HepG2 (cell line): ENCODE results near the gene SHC1. TPM values are rescaled to one million over a fixed set of nuclear protein-coding genes. Genes with fewer than 3 reads are reported as not detected.
A peak's percentile ranks its signal among the peaks of the same experiment; 100 is the strongest.

Source experiments
- BORCS8-MEF2B ChIP-seq: sonication (generic); formaldehyde crosslinking; IDR thresholded peaks from 2 replicates; pipeline ENCODE4 v1.8.0; 2022; ENCODE audit warnings: mild to moderate bottlenecking, missing genetic modification reagents
- DMAP1 ChIP-seq: IDR thresholded peaks from 2 replicates; pipeline ENCODE4 v1.6.1; 2016
- EP300 ChIP-seq, 3 experiments: sonication (generic) in 1 of 3; formaldehyde crosslinking in 1 of 3; IDR thresholded peaks; 2 replicates each; pipeline versions ENCODE4 v1.5.1 to v1.6.1; 2011 to 2020; ENCODE audit warnings: low read depth in 2 of 3, low read length in 2 of 3, borderline replicate concordance in 1 of 3, improper control_type of control experiment in 1 of 3, mild to moderate bottlenecking in 1 of 3, missing genetic modification reagents in 1 of 3, moderate library complexity in 1 of 3
- JARID2 ChIP-seq: sonication (generic); formaldehyde crosslinking; IDR thresholded peaks from 2 replicates; pipeline ENCODE4 v1.8.1; 2023; ENCODE audit warnings: missing genetic modification reagents, inconsistent platforms; ENCODE audit not compliant: insufficient replicate concordance
- KMT2A ChIP-seq: sonication (generic); formaldehyde crosslinking; IDR thresholded peaks from 2 replicates; pipeline ENCODE4 v1.4.0; 2020; ENCODE audit warnings: missing genetic modification reagents
- NAIF1 ChIP-seq: sonication (generic); formaldehyde crosslinking; IDR thresholded peaks from 2 replicates; pipeline ENCODE4 v1.5.0; 2020; ENCODE audit warnings: mild to moderate bottlenecking, missing genetic modification reagents, borderline replicate concordance
- NFATC3 ChIP-seq: sonication (generic); formaldehyde crosslinking; IDR thresholded peaks from 2 replicates; pipeline ENCODE4 v1.5.1; 2020; ENCODE audit warnings: mild to moderate bottlenecking, missing genetic modification reagents
- RNF219 ChIP-seq: sonication (generic); formaldehyde crosslinking; IDR thresholded peaks from 2 replicates; pipeline ENCODE4 v1.5.0; 2020; ENCODE audit warnings: mild to moderate bottlenecking, missing genetic modification reagents
- SIX1 ChIP-seq: sonication (generic); formaldehyde crosslinking; IDR thresholded peaks from 2 replicates; pipeline ENCODE4 v1.4.0; 2020; ENCODE audit warnings: missing genetic modification reagents, borderline replicate concordance
- SIX4 ChIP-seq: sonication (generic); formaldehyde crosslinking; IDR thresholded peaks from 2 replicates; pipeline ENCODE4 v1.4.0; 2020; ENCODE audit warnings: missing genetic modification reagents
- TOPORS ChIP-seq: sonication (generic); formaldehyde crosslinking; IDR thresholded peaks from 2 replicates; pipeline ENCODE4 v1.8.0; 2023; ENCODE audit warnings: mild to moderate bottlenecking, missing genetic modification reagents
- ZNF142 ChIP-seq: sonication (generic); formaldehyde crosslinking; IDR thresholded peaks from 2 replicates; pipeline ENCODE4 v1.4.0; 2020; ENCODE audit warnings: missing genetic modification reagents
- ZNF788 ChIP-seq: sonication (generic); formaldehyde crosslinking; IDR thresholded peaks from 2 replicates; pipeline ENCODE4 v1.5.0; 2020; ENCODE audit warnings: mild to moderate bottlenecking, missing genetic modification reagents, borderline replicate concordance
- polyA plus RNA-seq, 8 experiments: library from polyadenylated mRNA; depleted of rRNA in 3 of 8; stranded (reverse) in 7 of 8; unstranded in 1 of 8; fragments of >200 nt; fragmentation: Illumina TruSeq in 4 of 8; extraction: Trizol in 4 of 8; gene quantifications; 2 replicates each; pipeline versions ENCODE4 v1.2.1 to v1.2.3, GENCODE V29; 2011 to 2016; ENCODE audit warnings: low read depth in 4 of 8, missing spikeins in 1 of 8, mixed read lengths in 1 of 8; ENCODE audit not compliant: insufficient read depth in 1 of 8
- total RNA-seq, 5 experiments: library from RNA; depleted of rRNA; stranded (reverse); fragments of >200 nt; fragmentation: Illumina TruSeq; extraction: Trizol; gene quantifications; 2 replicates each; pipeline ENCODE4 v1.2.3, GENCODE V29; 2016; ENCODE audit warnings: low read depth in 1 of 5
- TF ChIP-seq, protein P1 (sequence below): sonication (generic); formaldehyde crosslinking; IDR thresholded peaks from 2 replicates; pipeline ENCODE4 v1.5.0; 2020; ENCODE audit warnings: mild to moderate bottlenecking, missing genetic modification reagents, borderline replicate concordance

SHC1 gene
- total and polyA plus RNA-seq, 2 of the 13 experiments (the other 11 are each of a cell fraction or from before 2014, with no cell fraction given): 52.0 to 137 TPM

DNA sequence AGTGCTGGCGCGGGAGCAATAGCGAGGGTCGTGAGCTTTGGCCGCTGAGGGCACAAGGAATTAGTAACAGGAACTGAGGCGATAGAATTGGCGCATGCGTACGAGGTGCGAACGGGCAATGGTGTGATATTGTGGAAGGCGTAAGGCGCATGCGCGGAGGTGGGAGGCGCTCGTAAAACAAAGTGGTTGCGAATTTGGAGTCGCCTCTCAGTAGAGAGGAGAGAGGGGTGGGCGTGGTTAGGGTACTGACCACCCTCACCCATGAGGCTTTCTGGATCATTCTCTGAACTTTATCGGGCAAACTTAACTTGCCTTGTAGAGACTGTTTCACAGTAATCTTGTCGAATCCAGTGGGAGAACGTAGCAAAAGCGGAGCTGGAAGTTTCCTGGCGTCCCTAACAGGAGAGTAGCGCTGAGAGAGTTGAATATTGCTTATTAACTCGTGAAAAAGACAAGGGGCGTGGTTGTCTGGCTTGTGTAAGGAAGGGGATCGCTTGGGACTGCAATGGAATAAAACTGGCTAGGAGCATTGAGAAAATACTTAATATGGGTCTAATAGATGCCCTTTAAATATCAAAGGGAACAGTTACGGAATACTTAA is 4.4 kb upstream of the SHC1 start (continued):
- TF ChIP-seq, protein P1, sequence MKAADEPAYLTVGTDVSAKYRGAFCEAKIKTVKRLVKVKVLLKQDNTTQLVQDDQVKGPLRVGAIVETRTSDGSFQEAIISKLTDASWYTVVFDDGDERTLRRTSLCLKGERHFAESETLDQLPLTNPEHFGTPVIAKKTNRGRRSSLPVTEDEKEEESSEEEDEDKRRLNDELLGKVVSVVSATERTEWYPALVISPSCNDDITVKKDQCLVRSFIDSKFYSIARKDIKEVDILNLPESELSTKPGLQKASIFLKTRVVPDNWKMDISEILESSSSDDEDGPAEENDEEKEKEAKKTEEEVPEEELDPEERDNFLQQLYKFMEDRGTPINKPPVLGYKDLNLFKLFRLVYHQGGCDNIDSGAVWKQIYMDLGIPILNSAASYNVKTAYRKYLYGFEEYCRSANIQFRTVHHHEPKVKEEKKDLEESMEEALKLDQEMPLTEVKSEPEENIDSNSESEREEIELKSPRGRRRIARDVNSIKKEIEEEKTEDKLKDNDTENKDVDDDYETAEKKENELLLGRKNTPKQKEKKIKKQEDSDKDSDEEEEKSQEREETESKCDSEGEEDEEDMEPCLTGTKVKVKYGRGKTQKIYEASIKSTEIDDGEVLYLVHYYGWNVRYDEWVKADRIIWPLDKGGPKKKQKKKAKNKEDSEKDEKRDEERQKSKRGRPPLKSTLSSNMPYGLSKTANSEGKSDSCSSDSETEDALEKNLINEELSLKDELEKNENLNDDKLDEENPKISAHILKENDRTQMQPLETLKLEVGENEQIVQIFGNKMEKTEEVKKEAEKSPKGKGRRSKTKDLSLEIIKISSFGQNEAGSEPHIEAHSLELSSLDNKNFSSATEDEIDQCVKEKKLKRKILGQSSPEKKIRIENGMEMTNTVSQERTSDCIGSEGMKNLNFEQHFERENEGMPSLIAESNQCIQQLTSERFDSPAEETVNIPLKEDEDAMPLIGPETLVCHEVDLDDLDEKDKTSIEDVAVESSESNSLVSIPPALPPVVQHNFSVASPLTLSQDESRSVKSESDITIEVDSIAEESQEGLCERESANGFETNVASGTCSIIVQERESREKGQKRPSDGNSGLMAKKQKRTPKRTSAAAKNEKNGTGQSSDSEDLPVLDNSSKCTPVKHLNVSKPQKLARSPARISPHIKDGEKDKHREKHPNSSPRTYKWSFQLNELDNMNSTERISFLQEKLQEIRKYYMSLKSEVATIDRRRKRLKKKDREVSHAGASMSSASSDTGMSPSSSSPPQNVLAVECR (CRISPR knock-in tag): no peak; the same call in 1 of the 2 replicates
- peak; percentile 82 for TF ChIP-seq DMAP1 (CRISPR knock-in tag)
- TF ChIP-seq SIX4 (CRISPR knock-in tag): no peak
- TF ChIP-seq NAIF1 (CRISPR knock-in tag): no peak; the same call in 1 of the 2 replicates
- no peak; the same call in 1 of the 2 replicates for TF ChIP-seq BORCS8-MEF2B
- TF ChIP-seq RNF219 (CRISPR knock-in tag): no peak
- TF ChIP-seq ZNF788 (CRISPR knock-in tag): no peak
- no peak; the same call in 1 of the 2 replicates for TF ChIP-seq TOPORS (CRISPR knock-in tag)
- no peak for TF ChIP-seq ZNF142 (CRISPR knock-in tag)
- TF ChIP-seq JARID2: no peak
- no peak for TF ChIP-seq NFATC3 (CRISPR knock-in tag)
- TF ChIP-seq KMT2A (CRISPR knock-in tag): peak; percentile 52; the same call in 1 of the 2 replicates
- TF ChIP-seq EP300 (IDR thresholded peaks at IDR 0.05; ENCODE audit: low read depth in 2 of 2, low read length in 2 of 2): no peak; a peak in 1 of 4 replicates
- peak; percentile 36; the same call in 1 of the 2 replicates for TF ChIP-seq EP300 (CRISPR knock-in tag; IDR thresholded peaks at IDR 0.05; ENCODE audit: borderline replicate concordance)
- peak; percentile 9; the same call in 1 of the 2 replicates for TF ChIP-seq SIX1 (CRISPR knock-in tag)
